ENCODE measurements around the gene ST8SIA3.
"Not testable (repeated sequence)": the region's sequence is repeated elsewhere in the genome, so short reads cannot be mapped to it uniquely, and the experiment has no call there.

The ST8SIA3 gene

GRCh38 chr18:57366528-57367081 is 14.2 kb downstream of the ST8SIA3 start:
- no peak for DNase-seq

- DNase-seq, result no peak
Observed at GRCh38 chr18:57372444-57372843, 20.1 kb downstream of the ST8SIA3 start.

GRCh38 chr18:57373017-57373416 is 20.7 kb downstream of the ST8SIA3 start:
- no peak for DNase-seq

GRCh38 chr18:57376503-57376902 is 24.1 kb downstream of the ST8SIA3 start:
- no peak for DNase-seq

GRCh38 chr18:57389271-57389670 is 36.9 kb downstream of the ST8SIA3 start:
- no peak for DNase-seq

- DNase-seq, result no peak
Observed at GRCh38 chr18:57390044-57390443, 37.7 kb downstream of the ST8SIA3 start.

GRCh38 chr18:57394749-57395148 is 42.4 kb downstream of the ST8SIA3 start:
- not testable (repeated sequence) for DNase-seq

- DNase-seq, result not testable (repeated sequence)
Observed at GRCh38 chr18:57396831-57397230, 44.5 kb downstream of the ST8SIA3 start.

- DNase-seq, result no peak
Observed at GRCh38 chr18:57397440-57398132, 45.2 kb downstream of the ST8SIA3 start.

- DNase-seq, result no peak
Observed at GRCh38 chr18:57404345-57404744, 52.0 kb downstream of the ST8SIA3 start.

GRCh38 chr18:57409650-57410049 is 57.3 kb downstream of the ST8SIA3 start:
- no peak for DNase-seq

GRCh38 chr18:57410749-57411148 is 58.4 kb downstream of the ST8SIA3 start:
- DNase-seq, result no peak

- no peak for DNase-seq
Observed at GRCh38 chr18:57416542-57416941, 64.2 kb downstream of the ST8SIA3 start.
